ENCODE results near the gene CASP7. TPM values are rescaled to one million over a fixed set of nuclear protein-coding genes. Genes with fewer than 3 reads are reported as not detected.

The CASP7 gene
- total RNA-seq, 1 experiment from 2014 or later, result 4.7 TPM

GRCh38 chr10:113650172-113650571 is 29.5 kb upstream of the CASP7 start:
- ChIA-PET POLR2A (no interaction called here), CTCF (no interaction called here)
- H3K36me3 Mint-ChIP-seq, result no peaks in the 10 kb centered on the region
- no peaks in the 10 kb centered on the region for H3K4me1 Mint-ChIP-seq
- DNase-seq (ENCODE audit: low spot score) (no peak), ATAC-seq (no peak)
- no peak overlapping the region for H3K27ac Mint-ChIP-seq
- peaks cover 10% of the 10 kb centered on the region for H3K9me3 Mint-ChIP-seq
- no peak overlapping the region for H3K4me3 Mint-ChIP-seq
- no peaks in the 10 kb centered on the region; the same call in 1 of the 2 replicates for H3K27me3 Mint-ChIP-seq (ENCODE audit: low read depth)
- no peak for TF ChIP-seq MYBL2 (CRISPR knock-in tag; IDR thresholded peaks at IDR 0.05)
- TF ChIP-seq GABPB1 (CRISPR knock-in tag; IDR thresholded peaks at IDR 0.05), result peak; percentile 41; the same call in 1 of the 2 replicates
- no peak for TF ChIP-seq ELF4 (CRISPR knock-in tag; IDR thresholded peaks at IDR 0.05; ENCODE audit: low read depth)

- Mint-ChIP-seq H3K9me3 (peaks cover 10% of the 10 kb centered on the region), H3K27me3 (ENCODE audit: low read depth) (no peaks in the 10 kb centered on the region; the same call in 1 of the 2 replicates), H3K36me3 (no peaks in the 10 kb centered on the region), H3K4me1 (no peaks in the 10 kb centered on the region), H3K4me3 (no peak overlapping the region), H3K27ac (no peak overlapping the region)
- ChIA-PET POLR2A (no interaction called here), CTCF (interaction anchor here (1.0 kb wide), 1 partner anchor 28 kb away, joined by 3 read pairs; no protein-coding TSS in a partner anchor)
- ATAC-seq (no peak), DNase-seq (ENCODE audit: low spot score) (no peak)
- TF ChIP-seq ZNF416 (CRISPR knock-in tag; IDR thresholded peaks at IDR 0.05) (no peak), PRRX2 (CRISPR knock-in tag; IDR thresholded peaks at IDR 0.05) (no peak), E2F5 (CRISPR knock-in tag; IDR thresholded peaks at IDR 0.05) (no peak), GABPB1 (CRISPR knock-in tag; IDR thresholded peaks at IDR 0.05) (no peak), CREB1 (CRISPR knock-in tag; IDR thresholded peaks at IDR 0.05) (no peak), USF1 (CRISPR knock-in tag; IDR thresholded peaks at IDR 0.05) (no peak), NR1H2 (CRISPR knock-in tag; IDR thresholded peaks at IDR 0.05) (no peak), HMGA2 (CRISPR knock-in tag; IDR thresholded peaks at IDR 0.05) (no peak), NR2C2 (CRISPR knock-in tag; IDR thresholded peaks at IDR 0.05) (no peak), ZNF263 (CRISPR knock-in tag; IDR thresholded peaks at IDR 0.05; ENCODE audit: low read depth) (no peak), CDX4 (CRISPR knock-in tag; IDR thresholded peaks at IDR 0.05; ENCODE audit: borderline replicate concordance) (no peak), MYBL2 (CRISPR knock-in tag; IDR thresholded peaks at IDR 0.05) (no peak), STAT6 (CRISPR knock-in tag; conservative IDR thresholded peaks at IDR 0.05; ENCODE audit: low read depth) (no peak), TEAD4 (CRISPR knock-in tag; IDR thresholded peaks at IDR 0.05) (no peak), ARID4B (CRISPR knock-in tag; IDR thresholded peaks at IDR 0.05; ENCODE audit: borderline replicate concordance) (no peak)
These were observed 28.7 kb upstream of the CASP7 start for GRCh38 chr10:113651021-113651420.
